Measurements from ENCODE around the gene LYSMD4. TPM values are rescaled to one million over a fixed set of nuclear protein-coding genes. Genes with fewer than 3 reads are reported as not detected.

Gene LYSMD4
- polyA plus RNA-seq, 1 donor (not counting 4 experiments of a cell fraction or from before 2014, with no cell fraction given) = 7.3 TPM

- dilution Hi-C loops (cut with MboI; ENCODE audit: extremely low pct_ligation_motif_present, low sequenced_read_pairs) = no loop called here
- Histone ChIP-seq H3K79me2 (ENCODE audit: control insufficient read depth, insufficient read depth, low read length) (no peaks in the 10 kb centered on the region), H3K9me1 (ENCODE audit: control insufficient read depth, extremely low read depth, insufficient read depth, low read length) (no peaks in the 10 kb centered on the region), H3K4me1 (ENCODE audit: control insufficient read depth, extremely low read depth, insufficient read depth, low read length) (peaks cover 7% of the 10 kb centered on the region), H2AFZ (ENCODE audit: control insufficient read depth, low read length) (no peak overlapping the region), H3K36me3 (ENCODE audit: control insufficient read depth in 2 of 2, extremely low read depth in 1 of 2, insufficient read depth in 2 of 2, low read length in 2 of 2) (peaks cover 1 to 4% of the 10 kb centered on the region in 2 experiments), H3K27ac (ENCODE audit: control insufficient read depth, insufficient read depth, low read length) (no peak overlapping the region), H3K9me3 (ENCODE audit: control insufficient read depth, low read depth, low read length) (no peaks in the 10 kb centered on the region), H4K20me1 (ENCODE audit: control insufficient read depth, extremely low read depth, insufficient read depth, low read length) (no peaks in the 10 kb centered on the region), H3K9ac (ENCODE audit: control insufficient read depth, extremely low read depth, insufficient read depth, low read length) (no peak overlapping the region), H3K4me2 (ENCODE audit: control insufficient read depth, extremely low read depth, insufficient read depth, low read depth, low read length) (no peak overlapping the region), H3K27me3 (ENCODE audit: control insufficient read depth, extremely low read depth, insufficient read depth, low read length) (no peaks in the 10 kb centered on the region), H3K4me3 (ENCODE audit: control insufficient read depth in 2 of 3, extremely low read depth in 1 of 3, insufficient read depth in 2 of 3, low read depth in 1 of 3, low read length in 3 of 3) (no peak overlapping the region)
- no peak for DNase-seq (ENCODE audit: low read depth, low spot score)
- FAIRE-seq = no peak
- no peak for TF ChIP-seq CTCF (optimal IDR thresholded peaks at IDR 0.05 in 1 of 3, IDR thresholded peaks at IDR 0.05 in 1 of 3, conservative IDR thresholded peaks at IDR 0.05 in 1 of 3; ENCODE audit: extremely low read depth in 1 of 3, insufficient read depth in 2 of 3, low read length in 3 of 3)
- TF ChIP-seq EZH2 (IDR thresholded peaks at IDR 0.05; ENCODE audit: low read length) = no peak
Observed at GRCh38 chr15:99680276-99680675, 53.0 kb downstream of the LYSMD4 start.

GRCh38 chr15:99677540-99678134 lies 55.6 kb downstream of the LYSMD4 start:
- Histone ChIP-seq H3K27me3 (ENCODE audit: control insufficient read depth, extremely low read depth, insufficient read depth, low read length) (no peaks in the 10 kb centered on the region), H3K79me2 (ENCODE audit: control insufficient read depth, insufficient read depth, low read length) (no peaks in the 10 kb centered on the region), H2AFZ (ENCODE audit: control insufficient read depth, low read length) (no peak overlapping the region), H3K9me1 (ENCODE audit: control insufficient read depth, extremely low read depth, insufficient read depth, low read length) (no peaks in the 10 kb centered on the region), H3K9ac (ENCODE audit: control insufficient read depth, extremely low read depth, insufficient read depth, low read length) (no peak overlapping the region), H3K36me3 (ENCODE audit: control insufficient read depth in 2 of 2, extremely low read depth in 1 of 2, insufficient read depth in 2 of 2, low read length in 2 of 2) (peaks cover 5 to 10% of the 10 kb centered on the region in 2 experiments), H3K4me2 (ENCODE audit: control insufficient read depth, extremely low read depth, insufficient read depth, low read depth, low read length) (no peak overlapping the region), H3K4me1 (ENCODE audit: control insufficient read depth, extremely low read depth, insufficient read depth, low read length) (peaks cover 3% of the 10 kb centered on the region), H3K27ac (ENCODE audit: control insufficient read depth, insufficient read depth, low read length) (no peak overlapping the region), H3K4me3 (ENCODE audit: control insufficient read depth in 2 of 3, extremely low read depth in 1 of 3, insufficient read depth in 2 of 3, low read depth in 1 of 3, low read length in 3 of 3) (no peak overlapping the region), H4K20me1 (ENCODE audit: control insufficient read depth, extremely low read depth, insufficient read depth, low read length) (no peaks in the 10 kb centered on the region), H3K9me3 (ENCODE audit: control insufficient read depth, low read depth, low read length) (no peaks in the 10 kb centered on the region)
- no peak for FAIRE-seq
- TF ChIP-seq EZH2 (IDR thresholded peaks at IDR 0.05; ENCODE audit: low read length) (no peak), CTCF (optimal IDR thresholded peaks at IDR 0.05 in 1 of 3, IDR thresholded peaks at IDR 0.05 in 1 of 3, conservative IDR thresholded peaks at IDR 0.05 in 1 of 3; ENCODE audit: extremely low read depth in 1 of 3, insufficient read depth in 2 of 3, low read length in 3 of 3) (no peak)
- DNase-seq (ENCODE audit: low read depth, low spot score) = no peak
- dilution Hi-C loops (cut with MboI; ENCODE audit: extremely low pct_ligation_motif_present, low sequenced_read_pairs) = no loop called here

Small RNA genes lying within 50 kb of the gene (small RNA-seq; reads per million reads assigned to genes)
- 0 reads per million in 3 experiments for gene RF00019 (ENCODE audit: insufficient read length in 3 of 3, low read depth in 3 of 3, low replicate concordance in 1 of 3)

Other genes starting within 250 kb of the LYSMD4 start
- gene MEF2A, start 167.5 kb downstream of the LYSMD4 start, polyA plus RNA-seq = 17.9 to 29.9 TPM (median 27.4 TPM) in 3 replicates

Measured in keratinocyte (primary cell).